Raji (cell line): Measurements from ENCODE around the gene PIGM.

Experiments used
- POLR2A ChIP-seq: IDR thresholded peaks from 2 replicates; pipeline ENCODE4 v1.6.1; 2011; ENCODE audit warnings: low read depth, low read length, control low read depth; ENCODE audit not compliant: insufficient read depth

PIGM gene

DNA sequence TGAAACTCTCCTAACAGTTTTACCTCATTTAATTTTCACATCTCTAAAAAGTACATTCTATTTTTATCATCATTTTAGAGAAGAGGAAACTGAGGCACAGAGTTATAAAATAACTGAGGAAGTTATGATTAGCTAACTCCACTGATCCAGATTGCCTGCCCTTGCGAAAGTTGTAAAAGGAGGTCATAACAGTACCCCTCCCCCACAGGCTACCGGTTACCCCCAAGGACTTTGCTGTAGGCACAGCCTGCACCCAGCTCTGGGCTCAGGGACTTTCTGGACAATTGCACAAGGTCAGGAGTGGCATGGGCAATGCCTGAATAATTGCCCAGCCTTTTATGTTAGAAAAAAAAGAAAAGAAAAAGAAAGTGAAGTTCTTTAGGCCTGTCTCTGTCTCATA lies 22.7 kb downstream of the PIGM start:
- no peak for TF ChIP-seq POLR2A

DNA sequence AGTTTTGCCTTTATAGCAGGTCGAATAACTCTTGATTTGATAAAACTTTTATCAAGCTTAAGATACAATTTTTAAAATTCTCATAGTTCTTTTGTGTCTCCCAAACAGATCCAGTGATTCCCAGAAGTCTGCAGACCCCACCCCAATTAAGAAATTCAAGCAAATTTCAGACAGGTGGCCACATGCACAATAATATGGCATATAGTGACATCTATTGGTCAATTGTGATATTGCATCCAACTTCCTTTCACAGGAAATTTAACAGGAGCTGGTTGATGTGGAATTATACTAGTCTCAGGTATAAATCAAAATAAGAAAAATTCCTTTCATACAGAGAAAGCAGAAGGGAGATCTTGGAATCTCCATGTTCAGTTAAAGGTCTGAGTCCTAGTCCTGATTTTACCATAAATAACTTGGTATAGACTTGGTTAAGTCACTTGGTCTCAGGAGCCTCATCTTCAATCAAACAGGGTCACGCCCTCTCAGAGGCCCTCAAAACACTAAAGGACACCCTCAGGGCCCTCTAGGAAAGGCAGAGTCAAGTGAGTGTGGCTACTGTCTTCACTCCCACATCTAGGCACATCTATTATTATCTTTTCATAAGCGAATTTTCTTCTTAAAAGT lies 24.1 kb downstream of the PIGM start:
- TF ChIP-seq POLR2A = no peak

DNA sequence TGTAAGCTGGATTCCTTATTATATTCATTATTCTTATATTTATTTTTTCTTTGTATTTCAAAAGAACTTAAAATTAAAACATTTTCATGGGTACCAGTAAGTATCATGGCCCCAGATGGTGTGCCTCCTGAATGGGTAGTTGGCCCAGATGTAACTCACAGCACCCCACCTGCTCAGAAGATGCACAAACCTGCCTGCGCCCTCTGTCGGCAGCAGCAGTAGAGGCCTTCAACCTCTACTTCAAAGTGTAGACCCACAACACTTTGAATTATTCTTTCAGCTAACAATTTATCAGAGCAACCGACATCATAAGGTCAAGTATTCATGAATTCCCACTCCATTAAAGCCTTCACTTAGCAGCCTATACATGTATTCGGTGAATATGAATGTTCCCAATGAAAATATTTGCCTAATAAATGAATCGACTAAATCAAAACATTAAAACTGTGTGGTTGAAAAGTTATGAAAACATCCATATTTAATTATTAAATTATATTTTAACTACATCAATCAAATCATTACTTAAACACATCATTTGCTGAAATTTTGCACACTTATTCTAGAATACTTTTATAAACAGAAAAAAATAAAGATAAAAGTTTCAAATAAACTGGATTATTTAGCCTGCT lies 25.4 kb downstream of the PIGM start:
- no peak for TF ChIP-seq POLR2A

GRCh38 chr1:160005070-160005469 lies 26.7 kb downstream of the PIGM start:
- no peak for TF ChIP-seq POLR2A

GRCh38 chr1:160004425-160004824 lies 27.4 kb downstream of the PIGM start:
- TF ChIP-seq POLR2A = no peak

- TF ChIP-seq POLR2A = no peak
Observed at GRCh38 chr1:160004001-160004400, 27.8 kb downstream of the PIGM start.

DNA sequence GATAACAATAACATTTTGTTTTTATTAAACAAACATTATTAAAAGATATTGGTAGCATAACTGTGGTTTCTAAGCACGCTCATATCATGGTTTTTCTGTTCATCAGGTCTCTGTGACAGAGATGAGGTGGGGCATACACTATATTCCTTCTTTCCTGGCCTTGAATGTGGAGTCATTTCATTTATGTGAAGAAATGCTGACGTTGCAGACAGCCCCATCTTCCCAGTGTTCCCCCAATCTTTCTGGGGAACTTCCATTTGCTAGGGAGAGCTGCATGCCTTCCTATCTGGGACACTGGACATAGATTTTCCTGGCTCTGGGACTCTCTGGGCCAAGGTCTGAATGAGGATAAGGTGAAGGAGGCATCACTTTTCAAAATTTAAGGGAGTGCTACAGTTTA lies 30.4 kb downstream of the PIGM start:
- no peak for TF ChIP-seq POLR2A

GRCh38 chr1:159999204-159999603 lies 32.6 kb downstream of the PIGM start:
- no peak for TF ChIP-seq POLR2A

GRCh38 chr1:159996653-159997052 lies 35.1 kb downstream of the PIGM start:
- no peak for TF ChIP-seq POLR2A

GRCh38 chr1:159994896-159995295 lies 36.9 kb downstream of the PIGM start:
- TF ChIP-seq POLR2A = no peak

GRCh38 chr1:159993911-159994310 lies 37.9 kb downstream of the PIGM start:
- TF ChIP-seq POLR2A = no peak

GRCh38 chr1:159992161-159992560 lies 39.6 kb downstream of the PIGM start:
- no peak for TF ChIP-seq POLR2A

GRCh38 chr1:159991513-159991912 lies 40.3 kb downstream of the PIGM start:
- TF ChIP-seq POLR2A = no peak

- TF ChIP-seq POLR2A = no peak
Observed at GRCh38 chr1:159990005-159990404, 41.8 kb downstream of the PIGM start.

- no peak for TF ChIP-seq POLR2A
Observed at GRCh38 chr1:159989581-159989980, 42.2 kb downstream of the PIGM start.

GRCh38 chr1:159988006-159988405 lies 43.8 kb downstream of the PIGM start:
- no peak for TF ChIP-seq POLR2A

DNA sequence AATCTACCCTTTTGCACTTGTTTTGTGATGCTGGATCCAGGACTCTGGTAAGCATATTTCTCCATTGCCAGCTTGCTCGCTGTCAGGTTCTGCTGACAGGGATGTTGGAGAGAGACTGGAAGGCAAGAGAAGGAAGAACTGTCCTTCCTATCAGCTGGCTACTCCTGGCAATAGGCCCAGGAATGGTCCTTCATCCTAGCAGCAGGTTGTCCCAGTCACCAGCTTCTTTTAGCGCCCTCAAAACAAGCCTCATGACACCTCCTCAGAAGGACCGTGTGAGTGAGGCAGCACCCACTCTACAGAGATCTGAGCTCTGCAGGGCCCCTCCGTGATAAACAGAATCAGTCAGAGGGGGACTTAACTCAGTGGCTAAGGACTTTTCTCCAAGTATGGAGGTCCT lies 44.6 kb downstream of the PIGM start:
- no peak for TF ChIP-seq POLR2A
